ENCODE results near the gene TTYH2. TPM values are rescaled to one million over a fixed set of nuclear protein-coding genes. Genes with fewer than 3 reads are reported as not detected.

The TTYH2 gene
- total and polyA plus RNA-seq, 10 of the 15 experiments (the other 5 are each of a cell fraction or from before 2014, with no cell fraction given) = 0.26 to 25.2 (median 6.6) TPM

DNA sequence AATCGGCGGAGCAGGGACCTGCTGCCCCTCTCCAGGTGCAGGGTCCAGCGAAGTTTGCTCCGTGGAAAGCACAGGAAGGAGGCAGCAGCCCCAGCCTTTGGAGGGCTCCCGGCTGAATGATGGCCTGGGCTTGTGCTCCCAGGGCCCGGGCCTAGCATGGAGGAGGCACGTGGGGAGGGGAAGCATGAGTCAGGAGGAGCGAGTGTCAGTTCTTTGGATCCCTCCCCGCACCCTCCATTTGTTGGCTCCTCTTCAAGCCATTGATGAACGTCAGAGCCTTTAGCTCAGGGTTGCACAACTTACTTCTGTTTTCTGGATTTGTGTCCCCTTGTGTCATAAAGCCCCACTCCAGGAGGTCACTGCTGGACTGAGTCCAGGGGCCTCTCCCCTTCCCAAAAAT is 25.8 kb downstream of the TTYH2 start:
- intact Hi-C loops (cut with micrococcal nuclease; ENCODE audit: unreplicated experiment) = no loop called here
- CTCF ChIA-PET = no interaction called here

More for the DNA sequence above, 25.8 kb downstream of the TTYH2 start:
- 35% methylated on average over 10 of the region's 10 CpGs for WGBS (ENCODE audit: insufficient coverage, insufficient replicate concordance, low lambda C conversion rate, missing lambda C conversion rate)
- Histone ChIP-seq H4K20me1 (ENCODE audit: control insufficient read depth, insufficient read depth) (no peaks in the 10 kb centered on the region), H3K27me3 (replicated peaks in 1 of 2; ENCODE audit: control insufficient read depth in 2 of 2, insufficient read depth in 2 of 2, low read length in 1 of 2) (no peaks in the 10 kb centered on the region), H3K9ac (ENCODE audit: control insufficient read depth, insufficient read depth, low read length) (no peak overlapping the region), H3K9me3 (replicated peaks; ENCODE audit: control insufficient read depth, insufficient read depth, low read length) (no peaks in the 10 kb centered on the region), H2AFZ (ENCODE audit: control insufficient read depth, low read depth, low read length) (no peak overlapping the region), H3K27ac (ENCODE audit: control insufficient read depth, insufficient read depth) (no peak overlapping the region), H3K4me3 (no peak overlapping the region), H3K4me1 (ENCODE audit: control insufficient read depth, insufficient read depth, low read length) (peaks cover 1% of the 10 kb centered on the region; the same call in 1 of the 2 replicates), H3K4me2 (ENCODE audit: control insufficient read depth, insufficient read depth) (no peak overlapping the region), H3K79me2 (ENCODE audit: control insufficient read depth, insufficient read depth, low read length) (no peaks in the 10 kb centered on the region), H3K36me3 (ENCODE audit: control insufficient read depth in 2 of 2, insufficient read depth in 2 of 2, low read length in 1 of 2) (no peaks in the 10 kb centered on the region; a peak in 1 of 4 replicates)
- ChIA-PET POLR2A (no interaction called here), SMC1A (ENCODE audit: uncharacterized antibody, unreplicated experiment) (no interaction called here), RAD21 (ENCODE audit: unreplicated experiment) (no interaction called here)
- BruUV-seq (replicated peaks) = no TSS peak
- in situ Hi-C loops (cut with MboI) = loop anchor here (10.0 kb wide), 1 partner anchor 64 kb away; no protein-coding TSS in a partner anchor
- no peak for ATAC-seq
- no peak for FAIRE-seq
- DNase-seq (ENCODE audit: low read depth, low spot score) = no peak
- TF ChIP-seq CBX3 (IDR thresholded peaks at IDR 0.05; ENCODE audit: borderline replicate concordance, low read depth) (no peak), ETV6 (conservative IDR thresholded peaks at IDR 0.05 in 1 of 2, IDR thresholded peaks at IDR 0.05 in 1 of 2; ENCODE audit: borderline replicate concordance in 1 of 2, low read depth in 1 of 2) (no peak), ZZZ3 (IDR thresholded peaks at IDR 0.05; ENCODE audit: control insufficient read depth, insufficient read length, low read depth) (no peak), BMI1 (IDR thresholded peaks at IDR 0.05; ENCODE audit: borderline replicate concordance) (no peak), PML (IDR thresholded peaks at IDR 0.05; ENCODE audit: low read length) (no peak), SPI1 (IDR thresholded peaks at IDR 0.05; ENCODE audit: borderline replicate concordance, insufficient read depth, low read depth, low read length) (no peak), ATF7 (IDR thresholded peaks at IDR 0.05; ENCODE audit: low read depth) (no peak), POLR2A (IDR thresholded peaks at IDR 0.05; ENCODE audit: low read depth, low read length) (no peak), TBL1XR1 (IDR thresholded peaks at IDR 0.05; ENCODE audit: low read depth, low read length) (no peak)
- TF ChIP-seq, protein P1, sequence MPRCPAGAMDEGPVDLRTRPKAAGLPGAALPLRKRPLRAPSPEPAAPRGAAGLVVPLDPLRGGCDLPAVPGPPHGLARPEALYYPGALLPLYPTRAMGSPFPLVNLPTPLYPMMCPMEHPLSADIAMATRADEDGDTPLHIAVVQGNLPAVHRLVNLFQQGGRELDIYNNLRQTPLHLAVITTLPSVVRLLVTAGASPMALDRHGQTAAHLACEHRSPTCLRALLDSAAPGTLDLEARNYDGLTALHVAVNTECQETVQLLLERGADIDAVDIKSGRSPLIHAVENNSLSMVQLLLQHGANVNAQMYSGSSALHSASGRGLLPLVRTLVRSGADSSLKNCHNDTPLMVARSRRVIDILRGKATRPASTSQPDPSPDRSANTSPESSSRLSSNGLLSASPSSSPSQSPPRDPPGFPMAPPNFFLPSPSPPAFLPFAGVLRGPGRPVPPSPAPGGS (IDR thresholded peaks at IDR 0.05; ENCODE audit: borderline replicate concordance, insufficient read depth, low read depth, low read length, poor library complexity, severe bottlenecking) = no peak
- TF ChIP-seq, protein P2, sequence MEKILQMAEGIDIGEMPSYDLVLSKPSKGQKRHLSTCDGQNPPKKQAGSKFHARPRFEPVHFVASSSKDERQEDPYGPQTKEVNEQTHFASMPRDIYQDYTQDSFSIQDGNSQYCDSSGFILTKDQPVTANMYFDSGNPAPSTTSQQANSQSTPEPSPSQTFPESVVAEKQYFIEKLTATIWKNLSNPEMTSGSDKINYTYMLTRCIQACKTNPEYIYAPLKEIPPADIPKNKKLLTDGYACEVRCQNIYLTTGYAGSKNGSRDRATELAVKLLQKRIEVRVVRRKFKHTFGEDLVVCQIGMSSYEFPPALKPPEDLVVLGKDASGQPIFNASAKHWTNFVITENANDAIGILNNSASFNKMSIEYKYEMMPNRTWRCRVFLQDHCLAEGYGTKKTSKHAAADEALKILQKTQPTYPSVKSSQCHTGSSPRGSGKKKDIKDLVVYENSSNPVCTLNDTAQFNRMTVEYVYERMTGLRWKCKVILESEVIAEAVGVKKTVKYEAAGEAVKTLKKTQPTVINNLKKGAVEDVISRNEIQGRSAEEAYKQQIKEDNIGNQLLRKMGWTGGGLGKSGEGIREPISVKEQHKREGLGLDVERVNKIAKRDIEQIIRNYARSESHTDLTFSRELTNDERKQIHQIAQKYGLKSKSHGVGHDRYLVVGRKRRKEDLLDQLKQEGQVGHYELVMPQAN (conservative IDR thresholded peaks at IDR 0.05) = no peak
- TF ChIP-seq, protein P3, sequence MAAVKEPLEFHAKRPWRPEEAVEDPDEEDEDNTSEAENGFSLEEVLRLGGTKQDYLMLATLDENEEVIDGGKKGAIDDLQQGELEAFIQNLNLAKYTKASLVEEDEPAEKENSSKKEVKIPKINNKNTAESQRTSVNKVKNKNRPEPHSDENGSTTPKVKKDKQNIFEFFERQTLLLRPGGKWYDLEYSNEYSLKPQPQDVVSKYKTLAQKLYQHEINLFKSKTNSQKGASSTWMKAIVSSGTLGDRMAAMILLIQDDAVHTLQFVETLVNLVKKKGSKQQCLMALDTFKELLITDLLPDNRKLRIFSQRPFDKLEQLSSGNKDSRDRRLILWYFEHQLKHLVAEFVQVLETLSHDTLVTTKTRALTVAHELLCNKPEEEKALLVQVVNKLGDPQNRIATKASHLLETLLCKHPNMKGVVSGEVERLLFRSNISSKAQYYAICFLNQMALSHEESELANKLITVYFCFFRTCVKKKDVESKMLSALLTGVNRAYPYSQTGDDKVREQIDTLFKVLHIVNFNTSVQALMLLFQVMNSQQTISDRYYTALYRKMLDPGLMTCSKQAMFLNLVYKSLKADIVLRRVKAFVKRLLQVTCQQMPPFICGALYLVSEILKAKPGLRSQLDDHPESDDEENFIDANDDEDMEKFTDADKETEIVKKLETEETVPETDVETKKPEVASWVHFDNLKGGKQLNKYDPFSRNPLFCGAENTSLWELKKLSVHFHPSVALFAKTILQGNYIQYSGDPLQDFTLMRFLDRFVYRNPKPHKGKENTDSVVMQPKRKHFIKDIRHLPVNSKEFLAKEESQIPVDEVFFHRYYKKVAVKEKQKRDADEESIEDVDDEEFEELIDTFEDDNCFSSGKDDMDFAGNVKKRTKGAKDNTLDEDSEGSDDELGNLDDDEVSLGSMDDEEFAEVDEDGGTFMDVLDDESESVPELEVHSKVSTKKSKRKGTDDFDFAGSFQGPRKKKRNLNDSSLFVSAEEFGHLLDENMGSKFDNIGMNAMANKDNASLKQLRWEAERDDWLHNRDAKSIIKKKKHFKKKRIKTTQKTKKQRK (IDR thresholded peaks at IDR 0.05; ENCODE audit: low read depth, low read length) = no peak

Measured in GM12878 (cell line).